Epithelial cell of esophagus (primary cell): ENCODE measurements around the gene SRGAP3.

ENCODE experiments used
- DNase-seq: peaks from one replicate; pipeline ENCODE4 v3.0.0; 2010; ENCODE audit warnings: low read depth
- H3K4me3 ChIP-seq: 2 replicates; pipeline ENCODE4 v1.5.1; 2011; ENCODE audit warnings: mild to moderate bottlenecking, low read length, control low read depth
- TF ChIP-seq, protein P1 (sequence below): IDR thresholded peaks from 2 replicates; pipeline ENCODE4 v1.5.1; 2011; ENCODE audit warnings: low read depth, mild to moderate bottlenecking, low read length, control low read depth, inconsistent platforms; ENCODE audit not compliant: insufficient read depth; ENCODE audit errors: missing control alignments

The SRGAP3 gene

DNA sequence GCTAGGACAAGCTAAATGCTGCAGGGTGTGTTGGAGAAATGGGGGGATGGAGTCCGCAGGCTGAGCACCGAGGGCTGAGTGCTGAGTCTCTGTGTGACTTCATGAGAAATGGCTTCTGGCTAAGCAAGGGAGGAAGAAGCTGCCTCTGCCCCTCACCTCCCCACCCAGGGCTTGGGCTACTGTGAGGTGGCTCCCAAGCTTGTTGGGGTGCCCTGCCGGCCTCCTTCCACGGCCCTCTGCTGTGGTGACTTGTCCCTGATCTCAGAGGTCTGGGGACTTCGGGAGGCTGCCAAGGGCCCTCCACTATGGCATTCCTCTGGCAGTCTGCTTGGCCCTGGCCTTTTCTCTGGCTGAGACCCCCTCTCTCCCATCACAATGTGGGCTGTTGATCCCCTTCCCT, 256.1 kb downstream of the SRGAP3 start:
- H3K4me3 ChIP-seq, result no peak overlapping the region
- DNase-seq, result no peak
- TF ChIP-seq, protein P1, sequence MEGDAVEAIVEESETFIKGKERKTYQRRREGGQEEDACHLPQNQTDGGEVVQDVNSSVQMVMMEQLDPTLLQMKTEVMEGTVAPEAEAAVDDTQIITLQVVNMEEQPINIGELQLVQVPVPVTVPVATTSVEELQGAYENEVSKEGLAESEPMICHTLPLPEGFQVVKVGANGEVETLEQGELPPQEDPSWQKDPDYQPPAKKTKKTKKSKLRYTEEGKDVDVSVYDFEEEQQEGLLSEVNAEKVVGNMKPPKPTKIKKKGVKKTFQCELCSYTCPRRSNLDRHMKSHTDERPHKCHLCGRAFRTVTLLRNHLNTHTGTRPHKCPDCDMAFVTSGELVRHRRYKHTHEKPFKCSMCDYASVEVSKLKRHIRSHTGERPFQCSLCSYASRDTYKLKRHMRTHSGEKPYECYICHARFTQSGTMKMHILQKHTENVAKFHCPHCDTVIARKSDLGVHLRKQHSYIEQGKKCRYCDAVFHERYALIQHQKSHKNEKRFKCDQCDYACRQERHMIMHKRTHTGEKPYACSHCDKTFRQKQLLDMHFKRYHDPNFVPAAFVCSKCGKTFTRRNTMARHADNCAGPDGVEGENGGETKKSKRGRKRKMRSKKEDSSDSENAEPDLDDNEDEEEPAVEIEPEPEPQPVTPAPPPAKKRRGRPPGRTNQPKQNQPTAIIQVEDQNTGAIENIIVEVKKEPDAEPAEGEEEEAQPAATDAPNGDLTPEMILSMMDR, result no peak

DNA sequence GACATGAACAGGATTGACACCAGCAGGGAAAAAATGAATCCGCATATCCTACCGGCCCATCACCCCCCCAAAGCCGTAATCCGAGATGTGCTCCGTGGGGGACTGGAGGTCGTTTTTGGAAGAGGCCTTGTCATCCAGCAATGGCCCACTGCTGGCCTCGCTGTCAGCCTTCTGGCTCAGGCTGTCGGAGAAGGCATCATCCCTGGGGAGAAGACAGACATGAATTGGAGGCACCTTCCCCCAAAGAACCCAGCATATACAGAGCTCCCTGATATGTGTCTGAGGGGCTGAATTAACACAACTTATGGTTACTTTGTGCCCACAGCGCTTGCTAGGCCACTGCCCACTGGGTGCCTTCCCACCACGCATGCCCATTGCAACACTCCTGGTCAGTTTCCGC, 256.6 kb downstream of the SRGAP3 start:
- no peak for DNase-seq
- no peak overlapping the region for H3K4me3 ChIP-seq
- TF ChIP-seq, protein P1, result no peak

DNA sequence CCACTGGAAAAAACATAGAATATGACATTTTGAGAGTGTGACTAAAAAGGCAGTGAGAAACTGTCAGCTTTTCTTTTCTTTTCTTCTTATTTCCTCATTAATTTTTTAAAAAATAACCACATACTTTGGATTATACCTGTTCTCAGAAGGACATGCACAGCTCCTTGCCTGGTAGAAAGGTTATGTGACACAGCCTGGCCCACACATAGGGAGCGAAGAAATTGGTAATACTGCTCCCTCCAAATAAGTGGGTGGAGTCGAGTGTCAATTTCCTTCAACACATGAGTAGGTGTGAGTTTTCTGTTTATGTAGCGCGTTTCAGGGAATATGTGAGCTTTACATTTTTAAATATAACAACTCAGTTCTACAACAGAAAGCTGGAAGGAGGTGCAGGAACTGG, 257.2 kb downstream of the SRGAP3 start:
- H3K4me3 ChIP-seq, result no peak overlapping the region
- TF ChIP-seq, protein P1, result no peak
- DNase-seq, result no peak

DNA sequence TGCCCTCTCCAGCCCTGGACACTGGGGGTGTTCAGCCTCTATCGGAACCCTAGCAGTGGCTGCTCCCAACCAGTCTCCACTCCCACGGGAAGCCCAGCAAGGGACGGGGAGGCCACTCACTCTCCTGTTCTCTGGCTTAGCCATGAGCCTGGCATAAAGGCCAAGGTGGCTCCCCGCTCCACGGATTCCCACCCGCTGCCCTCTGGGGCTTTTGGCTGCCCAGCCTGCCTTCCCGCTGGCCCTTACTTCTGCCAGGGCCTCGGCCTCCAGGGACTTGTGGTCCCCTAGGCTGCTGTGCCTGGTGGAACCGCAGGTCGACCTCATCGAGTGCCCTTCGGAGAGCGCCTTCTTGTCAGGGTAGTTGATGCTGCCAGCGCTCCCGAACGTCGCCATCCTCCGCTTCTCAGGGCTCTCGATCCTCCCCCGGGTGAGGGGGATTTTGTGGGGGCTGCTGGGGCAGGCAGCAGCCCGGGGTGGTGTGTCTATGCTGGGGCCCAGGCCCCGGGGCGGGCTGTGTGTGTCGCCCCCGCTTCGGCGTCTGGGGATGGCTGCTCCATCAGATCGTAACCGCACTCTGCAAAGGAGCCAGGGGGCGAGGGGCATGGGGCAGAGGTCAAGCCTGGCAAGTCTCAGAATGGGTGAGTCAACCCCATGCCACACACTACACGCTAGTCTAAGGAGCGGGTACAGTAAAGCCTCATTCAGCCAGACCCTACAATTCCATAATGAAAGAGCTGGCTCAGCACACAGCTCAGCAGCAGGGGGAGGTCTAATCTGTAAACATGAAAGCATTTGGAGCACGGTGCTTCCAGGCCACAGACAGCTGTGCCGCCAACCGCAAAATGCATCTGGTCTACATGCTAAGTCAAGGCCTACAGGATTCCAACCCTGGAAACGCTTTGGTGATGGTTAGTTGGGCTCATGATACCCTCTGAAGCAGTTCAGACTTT, 258.9 kb downstream of the SRGAP3 start:
- no peak overlapping the region for H3K4me3 ChIP-seq
- DNase-seq, result no peak
- TF ChIP-seq, protein P1, result no peak

DNA sequence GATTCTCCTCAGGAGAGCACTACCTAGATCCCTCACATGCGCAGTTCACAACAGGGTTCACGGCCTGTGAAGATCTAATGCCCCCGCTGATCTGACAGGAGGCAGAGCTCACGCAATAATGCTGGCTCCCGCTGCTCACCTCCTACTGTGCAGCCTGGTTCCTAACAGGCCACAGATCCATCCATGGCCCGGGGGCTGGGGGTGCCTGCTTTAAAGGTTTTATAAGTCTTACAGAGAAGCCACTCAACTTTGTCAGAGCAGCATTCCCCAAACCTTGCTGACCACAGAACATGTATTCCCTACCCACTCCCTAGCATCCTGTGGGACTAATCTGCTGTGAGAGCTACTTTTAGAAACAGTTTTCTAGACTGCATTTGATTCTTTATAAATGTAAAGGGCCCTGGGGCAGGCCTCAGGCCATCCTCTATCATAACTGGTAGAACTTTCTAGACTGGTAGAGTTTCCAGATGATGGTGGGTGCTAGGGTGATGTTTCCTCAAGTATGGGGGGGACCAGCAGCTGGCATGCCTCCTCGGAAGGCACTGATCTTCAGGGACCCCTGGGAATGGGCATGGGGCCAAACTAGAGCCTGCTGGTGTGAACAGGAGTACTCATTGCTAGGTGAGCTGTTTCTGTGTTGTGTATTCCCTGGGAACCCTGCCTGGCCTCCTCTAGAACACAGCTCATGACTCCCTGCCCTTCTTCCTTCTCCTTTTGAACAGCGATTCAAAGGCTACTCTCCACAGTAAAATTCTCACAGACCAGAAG, 260.5 kb downstream of the SRGAP3 start:
- no peak overlapping the region for H3K4me3 ChIP-seq
- TF ChIP-seq, protein P1, result no peak
- no peak for DNase-seq

DNA sequence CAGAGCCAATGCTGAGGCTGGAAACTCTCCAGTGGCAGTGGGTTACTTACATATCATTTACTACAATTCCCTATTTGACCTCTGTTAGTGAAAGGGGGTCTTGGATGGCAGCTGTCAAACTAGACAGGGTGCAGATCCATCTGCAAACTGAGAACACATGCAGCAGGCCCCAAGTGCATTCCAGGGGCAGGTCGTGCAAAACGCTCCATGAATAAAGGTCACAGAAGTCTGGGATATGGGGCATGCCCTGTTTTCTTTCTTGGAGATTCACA, 261.1 kb downstream of the SRGAP3 start:
- H3K4me3 ChIP-seq, result no peak overlapping the region
- TF ChIP-seq, protein P1, result no peak
- no peak for DNase-seq
